Effector CD8-positive, alpha-beta T cell (primary cell): ENCODE data around the gene SLC12A9.
"Not testable (repeated sequence)": the region's sequence is repeated elsewhere in the genome, so short reads cannot be mapped to it uniquely, and the experiment has no call there.

Experiments
- DNase-seq: peaks from one replicate; lab custom pipeline; 2025; lab: John Stamatoyannopoulos, UW

Gene SLC12A9

DNA sequence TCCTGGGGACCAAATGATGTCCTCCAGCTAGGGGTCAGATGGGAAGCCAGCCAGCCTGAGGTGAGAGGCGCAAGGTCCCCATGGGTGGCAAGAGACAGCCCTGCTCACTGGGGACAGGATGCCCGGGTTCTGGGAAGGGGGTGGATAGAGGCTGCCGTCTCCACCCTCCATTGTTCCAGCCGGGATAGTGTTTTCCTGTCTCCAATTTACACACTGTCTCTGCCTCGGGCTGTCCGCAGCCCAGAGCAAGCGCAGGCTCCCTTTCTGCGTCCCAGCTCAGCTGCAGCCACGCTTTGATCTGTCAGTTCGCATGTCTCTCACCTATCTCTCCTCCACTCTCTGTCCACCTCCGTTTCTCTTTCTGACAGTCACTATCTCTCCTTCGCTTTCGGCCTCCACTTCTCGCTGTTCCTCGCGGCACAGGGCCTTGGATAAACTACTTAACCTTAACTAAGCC lies 27.3 kb upstream of the SLC12A9 start:
- DNase-seq = no peak

DNA sequence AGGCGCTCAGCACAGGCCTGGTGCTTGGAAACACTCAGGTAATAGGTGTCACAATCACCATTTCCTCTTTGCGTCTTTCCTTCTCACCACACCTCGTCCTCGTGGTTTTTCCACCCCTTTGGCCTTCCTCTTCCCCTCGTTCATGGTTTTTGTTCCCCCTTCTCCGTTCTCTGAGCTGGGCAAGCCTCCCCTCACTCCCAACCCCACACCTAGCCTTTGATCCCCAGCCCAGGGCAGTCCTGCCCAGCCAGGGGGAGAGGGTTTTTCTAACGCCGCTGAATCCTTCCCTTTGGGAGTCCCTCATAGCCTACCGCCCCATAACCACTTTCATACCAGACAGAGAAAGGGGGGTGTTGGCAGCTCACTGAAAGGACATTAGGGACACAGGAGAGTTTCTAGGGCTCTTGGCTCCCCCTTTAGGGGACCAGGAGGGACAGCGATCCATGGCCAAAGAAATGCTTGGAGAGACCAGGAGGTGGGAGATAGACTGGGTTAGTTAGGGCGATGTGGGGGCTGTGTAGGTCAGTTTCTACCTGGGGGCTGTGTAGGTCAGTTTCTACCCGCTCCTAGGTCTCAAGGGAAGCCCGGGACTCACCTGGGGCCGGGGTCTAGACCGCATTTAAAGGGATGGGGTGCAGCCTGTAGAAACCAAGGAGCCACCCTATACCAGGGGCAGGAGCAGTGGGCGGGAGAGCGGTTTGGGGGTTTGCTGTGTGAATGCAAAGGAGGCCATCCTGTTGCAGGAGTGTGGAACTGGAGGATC lies 26.6 kb upstream of the SLC12A9 start:
- DNase-seq = no peak

- DNase-seq = no peak
Measured at GRCh38 chr7:100826514-100827329, 25.8 kb upstream of the SLC12A9 start.

DNA sequence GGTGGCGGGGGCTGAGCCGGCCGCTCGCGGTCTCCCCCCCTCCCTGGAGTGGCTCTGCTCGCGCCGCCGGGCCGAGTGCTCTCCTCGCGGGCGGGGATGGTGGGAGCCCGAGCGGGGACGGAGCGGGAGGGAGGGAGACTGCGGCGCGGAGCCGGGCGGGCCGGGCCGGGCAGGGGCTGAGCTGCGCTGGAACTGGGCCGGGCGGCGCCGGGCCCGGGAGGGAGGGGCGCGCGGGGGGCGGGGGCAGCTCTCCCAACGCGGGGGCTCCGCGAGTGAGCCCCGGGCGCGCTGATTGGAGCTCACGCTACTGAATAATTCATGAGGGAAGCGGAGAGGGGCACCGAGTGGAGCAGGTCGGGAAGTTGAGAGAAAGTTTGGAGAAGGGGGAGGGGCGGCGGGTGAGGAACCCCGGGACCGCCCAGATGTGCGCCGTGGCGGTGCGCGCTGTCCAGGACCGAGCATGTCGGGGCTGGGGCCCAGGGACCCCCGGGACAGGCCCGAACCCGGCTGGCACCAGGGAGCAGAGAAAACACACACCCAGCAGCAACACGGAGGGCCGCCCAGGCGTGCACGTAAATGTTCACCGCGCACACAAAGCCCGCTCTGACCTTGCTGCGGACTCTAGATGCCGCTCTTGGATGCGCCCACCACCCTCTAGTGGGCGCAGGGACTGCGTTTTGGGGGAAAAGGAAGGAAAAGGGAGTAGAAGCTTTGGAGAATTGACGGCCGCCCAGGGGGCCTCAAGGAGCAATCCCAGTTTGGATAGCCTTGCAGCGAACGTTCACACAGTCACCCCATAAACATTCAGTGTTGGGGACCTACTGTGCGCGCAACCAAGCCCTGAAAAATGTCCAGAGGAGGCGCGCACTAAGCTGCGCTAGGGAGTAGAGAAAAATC lies 24.9 kb upstream of the SLC12A9 start, which contains the start of gene EPHB4:
EPHB4 (minus strand) TSS at position 194 of the 897 bp plus-strand sequence. CDS start 493 bp downstream, outside the sequence.
- no peak for DNase-seq

DNA sequence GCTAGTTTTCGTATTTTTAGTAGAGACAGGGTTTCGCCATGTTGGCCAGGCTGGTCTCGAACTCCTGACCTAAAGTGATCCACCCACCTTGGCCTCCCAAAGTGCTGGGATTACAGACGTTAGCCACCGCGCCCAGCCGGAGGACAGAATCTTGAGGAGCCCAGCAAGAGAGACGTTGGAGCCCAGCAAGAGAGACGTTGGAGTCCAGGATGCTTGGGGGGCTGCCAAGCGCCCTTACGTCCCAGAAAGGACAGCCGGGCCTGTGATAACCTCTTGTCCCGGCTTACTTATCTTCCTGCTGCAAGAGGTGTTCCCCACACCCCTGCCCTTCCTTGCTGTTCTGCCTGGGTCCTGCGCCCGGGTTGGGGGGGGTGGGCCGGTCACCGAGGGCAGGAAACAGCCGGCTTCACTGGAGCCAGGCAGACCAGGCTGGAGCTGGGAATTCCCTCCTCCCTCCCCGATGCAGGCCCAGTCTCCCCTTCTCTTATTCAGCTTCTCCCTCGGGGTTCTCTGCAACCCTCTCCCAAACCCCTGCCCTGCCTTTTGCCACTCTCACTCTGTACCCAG lies 23.3 kb upstream of the SLC12A9 start:
- no peak for DNase-seq

DNA sequence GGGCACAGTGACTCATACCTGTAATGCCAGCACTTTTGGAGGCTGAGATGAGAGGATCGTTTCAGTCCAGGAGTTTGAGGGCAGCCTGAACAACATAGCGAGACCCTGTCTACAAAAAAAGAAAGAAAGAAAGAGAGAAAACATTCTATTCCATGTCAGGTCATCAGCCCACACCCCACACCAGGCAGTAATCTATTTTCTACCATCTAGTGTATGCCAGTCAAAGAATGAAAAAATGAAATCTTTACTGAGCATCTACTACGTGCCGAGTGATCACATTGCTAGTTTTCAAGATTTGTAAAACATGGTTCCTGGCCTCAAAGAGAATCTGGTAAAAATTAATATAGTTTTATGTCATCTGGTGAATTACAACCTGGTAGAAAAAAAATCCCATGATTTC lies 22.1 kb upstream of the SLC12A9 start:
- no peak for DNase-seq

DNA sequence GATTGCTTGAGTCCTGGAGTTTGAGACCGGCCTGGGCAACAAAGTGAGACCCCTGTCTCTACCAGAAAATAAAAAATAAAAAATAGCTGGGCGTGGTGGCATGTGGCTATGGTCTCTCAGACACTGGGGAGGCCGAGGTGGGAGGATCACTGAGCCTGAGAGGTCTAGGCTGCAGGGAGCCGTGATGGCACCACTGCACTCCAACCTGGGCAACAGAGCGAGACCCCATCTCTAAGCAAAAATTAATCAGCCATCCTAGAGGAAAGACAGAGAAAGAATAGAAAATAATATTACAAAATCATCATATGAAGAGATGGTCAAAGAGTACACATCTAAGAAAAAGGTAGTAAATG lies 20.3 kb upstream of the SLC12A9 start:
- DNase-seq = no peak

DNA sequence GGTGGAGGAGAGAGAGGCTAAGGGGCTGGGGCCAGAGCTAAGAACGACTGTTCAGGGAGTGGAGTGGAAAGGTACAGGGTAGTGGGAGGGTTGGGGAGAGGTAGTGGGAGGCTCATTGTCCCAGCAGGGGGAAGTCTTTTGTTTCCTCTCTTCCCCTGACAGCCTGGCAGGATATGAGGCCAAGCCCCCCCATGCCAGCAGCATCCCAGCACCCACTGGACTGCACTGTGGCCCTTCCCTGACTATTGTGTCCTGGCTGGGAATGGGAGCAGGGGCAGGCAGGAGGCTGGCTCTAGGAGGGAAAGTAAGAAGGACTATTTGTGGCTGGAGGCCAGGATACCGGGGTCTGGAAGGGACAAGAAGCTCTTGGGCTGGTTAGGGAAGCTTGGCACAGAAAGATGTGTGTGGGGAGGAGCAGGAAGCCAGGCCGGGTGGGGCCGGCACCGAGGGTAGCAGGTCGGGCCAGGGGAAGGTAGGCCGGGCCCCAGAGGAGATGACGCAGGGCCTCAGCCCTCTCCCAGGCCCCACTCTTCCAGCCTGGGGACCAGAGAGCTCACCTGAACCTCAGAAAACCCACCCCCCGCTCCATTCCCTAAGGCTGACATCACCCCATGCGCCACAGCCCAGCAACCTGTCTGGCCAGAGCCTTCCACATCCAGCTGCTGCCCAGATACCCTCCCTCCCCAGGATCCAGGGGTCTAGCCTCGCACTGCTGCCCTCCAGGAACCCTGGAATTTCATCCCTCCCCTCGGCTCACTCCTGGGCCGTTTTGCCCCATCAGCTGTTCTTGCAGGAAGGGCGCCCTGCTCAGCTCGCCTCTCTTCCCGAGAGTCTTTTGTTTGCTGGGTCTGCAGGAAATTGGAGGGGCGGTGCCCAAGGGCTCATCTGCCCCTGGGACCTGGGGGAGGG lies 16.4 kb upstream of the SLC12A9 start:
- DNase-seq = no peak

GRCh38 chr7:100836812-100837098 lies 15.8 kb upstream of the SLC12A9 start:
- no peak for DNase-seq

GRCh38 chr7:100837099-100837836 lies 15.2 kb upstream of the SLC12A9 start:
- peak; percentile 54 for DNase-seq

DNA sequence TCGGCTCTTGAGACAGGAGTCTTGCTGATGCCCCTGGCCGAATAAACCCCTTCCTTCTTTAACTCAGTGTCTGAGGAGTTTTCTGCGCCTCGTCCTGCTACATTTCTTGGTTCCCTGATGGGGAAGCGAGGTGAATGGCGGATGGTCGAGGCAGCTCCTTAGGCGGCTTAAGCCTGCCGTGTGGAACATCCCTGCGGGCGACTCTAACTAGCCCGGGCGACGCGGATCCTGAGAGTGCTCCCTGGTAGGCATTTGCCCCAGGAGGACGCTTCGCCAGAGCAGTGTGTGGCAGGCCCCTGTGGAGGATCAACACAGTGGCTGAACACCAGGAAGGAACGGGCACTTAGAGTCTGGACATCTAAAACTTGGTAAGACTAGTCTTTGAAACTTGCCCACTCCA lies 13.2 kb upstream of the SLC12A9 start:
- DNase-seq = no peak

DNA sequence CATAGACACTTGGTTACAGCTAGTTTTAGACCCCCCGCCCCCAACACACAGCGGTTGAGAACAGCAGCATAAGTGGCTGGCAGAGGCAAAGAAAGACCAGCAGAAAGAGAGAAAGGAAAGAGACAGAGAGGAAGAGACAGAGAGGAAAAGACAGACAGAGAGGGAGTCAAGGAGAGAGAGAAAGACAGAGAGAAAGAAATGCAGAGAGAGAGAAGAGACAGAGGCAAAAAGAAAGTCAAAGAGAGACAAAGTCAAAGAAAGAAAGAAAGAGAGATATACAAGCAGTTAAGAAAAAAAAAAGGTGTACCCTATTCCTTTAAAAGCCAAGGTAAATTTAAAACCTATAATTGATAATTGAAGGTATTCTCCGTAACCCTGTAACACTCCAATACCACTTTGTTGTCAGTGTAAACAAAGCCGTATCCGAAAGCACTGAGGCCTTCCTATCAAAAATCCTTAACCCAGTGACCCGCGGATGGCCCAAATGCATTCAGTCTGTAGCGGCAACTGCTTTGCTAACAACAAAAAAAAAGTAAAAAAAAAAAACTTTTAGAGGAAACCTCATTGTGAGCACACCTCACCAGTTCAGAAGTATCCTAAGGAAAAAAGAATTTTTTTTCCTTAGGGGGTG lies 11.9 kb upstream of the SLC12A9 start:
- DNase-seq = no peak

DNA sequence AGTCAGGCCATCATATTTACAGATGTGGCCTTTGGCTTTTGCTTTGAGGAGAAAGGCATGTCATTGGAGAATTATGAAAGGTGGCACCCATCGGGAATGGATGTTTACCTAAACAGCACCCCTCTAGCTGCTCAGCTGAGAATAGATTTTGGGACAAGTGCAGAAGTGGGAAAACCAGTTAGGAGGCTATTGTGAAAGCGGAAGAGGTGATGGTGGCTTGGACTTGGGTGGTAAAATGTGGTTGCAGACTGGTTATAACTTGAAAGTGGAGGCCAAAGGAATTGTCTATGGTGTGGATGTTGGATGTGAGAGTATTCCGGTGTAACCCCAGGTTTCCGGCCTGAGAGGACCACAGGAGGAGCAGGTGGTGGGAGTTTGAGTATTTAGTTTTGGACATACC lies 5.2 kb upstream of the SLC12A9 start:
- DNase-seq = no peak

DNA sequence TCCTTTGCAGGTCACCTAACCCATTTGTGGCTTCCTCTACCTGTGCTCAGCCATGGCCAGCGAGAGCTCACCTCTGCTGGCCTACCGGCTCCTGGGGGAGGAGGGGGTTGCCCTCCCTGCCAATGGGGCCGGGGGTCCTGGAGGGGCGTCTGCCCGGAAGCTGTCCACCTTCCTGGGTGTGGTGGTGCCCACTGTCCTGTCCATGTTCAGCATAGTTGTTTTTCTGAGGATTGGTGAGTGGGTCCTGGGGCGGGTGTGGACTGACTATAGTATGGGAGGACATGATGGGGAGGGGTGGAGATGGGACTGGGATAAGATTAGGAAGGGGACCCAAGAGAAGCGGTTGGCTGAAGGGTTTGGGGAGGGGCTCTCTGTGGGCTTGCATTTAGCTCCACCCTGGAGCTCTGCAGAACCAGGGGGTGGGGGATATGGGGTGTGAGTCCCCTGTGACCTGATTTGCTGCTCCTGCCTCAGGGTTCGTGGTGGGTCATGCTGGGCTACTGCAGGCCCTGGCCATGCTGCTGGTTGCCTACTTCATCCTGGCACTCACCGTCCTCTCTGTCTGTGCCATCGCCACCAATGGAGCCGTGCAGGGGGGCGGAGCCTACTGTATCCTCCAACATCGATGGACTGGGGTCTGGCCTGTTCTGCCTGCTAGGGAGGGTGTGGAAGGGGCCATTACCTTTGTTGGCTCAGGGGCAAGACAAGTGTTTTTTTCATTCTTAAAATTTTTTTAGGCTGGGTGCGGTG lies 1.8 kb downstream of the SLC12A9 start:
- DNase-seq = no peak

DNA sequence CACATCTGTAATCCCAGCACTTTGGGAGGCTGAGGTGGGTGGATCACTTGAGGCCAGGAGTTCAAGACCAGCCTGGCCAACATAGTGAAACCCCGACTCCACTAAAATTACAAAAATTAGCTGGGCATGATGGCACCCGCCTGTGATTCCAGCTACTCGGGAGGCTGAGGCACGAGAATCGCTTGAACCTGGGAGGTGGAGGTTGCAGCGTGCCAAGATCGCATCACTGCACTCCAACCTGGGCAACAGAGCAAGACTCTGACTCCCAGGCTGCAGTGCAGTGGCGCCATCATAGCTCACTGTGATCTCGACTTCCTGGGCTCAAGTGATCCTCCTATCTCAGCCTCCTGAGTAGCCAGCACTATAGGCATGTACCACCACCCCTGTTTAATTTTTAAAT lies 2.4 kb downstream of the SLC12A9 start:
- DNase-seq = not testable (repeated sequence)

GRCh38 chr7:100855515-100855914 lies 3.0 kb downstream of the SLC12A9 start:
- no peak for DNase-seq

- DNase-seq = no peak
Measured at GRCh38 chr7:100856871-100857282, 4.4 kb downstream of the SLC12A9 start.

DNA sequence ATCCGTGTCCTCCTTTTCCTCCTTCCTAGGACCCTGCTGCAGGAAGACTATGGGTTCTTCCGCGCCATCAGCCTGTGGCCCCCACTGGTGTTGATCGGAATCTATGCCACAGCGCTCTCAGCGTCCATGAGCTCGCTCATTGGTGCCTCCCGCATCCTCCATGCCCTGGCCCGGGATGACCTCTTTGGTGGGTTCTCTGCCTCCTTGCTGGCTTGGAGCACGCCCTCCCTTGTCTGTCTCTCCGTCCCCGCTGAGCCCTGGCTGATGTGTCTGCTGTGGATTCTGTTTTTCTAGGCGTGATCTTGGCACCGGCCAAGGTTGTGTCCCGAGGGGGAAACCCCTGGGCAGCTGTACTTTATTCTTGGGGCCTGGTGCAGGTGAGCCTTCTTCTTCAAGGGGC lies 7.3 kb downstream of the SLC12A9 start:
- DNase-seq = no peak
